A549 (cell line): ENCODE results near the gene PRKCD. TPM values are rescaled to one million over a fixed set of nuclear protein-coding genes. Genes with fewer than 3 reads are reported as not detected.

Source experiments
- ATAC-seq, 2 experiments: fragments of 200-7000 bp in 1 of 2; fragments of >200 bp in 1 of 2; cut with Nextera tagmentation in 1 of 2; cut with Tn5 transposase in 1 of 2; 3 replicates each; pipeline versions ENCODE4 v1.8.0 to v1.9.1; 2018 to 2020; ENCODE audit warnings: mild to moderate bottlenecking in 1 of 2, moderate library complexity in 1 of 2
- CTCF ChIA-PET: fragments of 300-600 bp; sonication (Branson Sonifier 250); formaldehyde crosslinking; extraction: SDS; loops from one replicate; lab custom pipeline; 2021; ENCODE audit warnings: antibody characterized with exemption, inconsistent platforms; lab: Yijun Ruan, JAX
- POLR2A ChIA-PET: fragments of 350-600 bp; formaldehyde crosslinking; extraction: SDS; loops from one replicate; lab custom pipeline; 2021; ENCODE audit warnings: antibody characterized with exemption, inconsistent platforms; lab: Yijun Ruan, JAX
- DNase-seq, 2 experiments: peaks; one replicate each; pipeline versions ENCODE4 v3.0.0 to v3.0.0-alpha.2; 2011 to 2016; ENCODE audit warnings: low read depth in 1 of 2, low spot score in 1 of 2
- FAIRE-seq: peaks from 2 replicates; lab custom pipeline; 2011; peaks lifted over from hg19 to GRCh38; lab: Jason Lieb, UNC
- H3K27ac ChIP-seq, 2 experiments: fragments of >200 bp; sonication (Bioruptor Twin); formaldehyde crosslinking; 3 replicates each; pipeline ENCODE4 v1.5.1; 2016 to 2017
- H3K4me1 ChIP-seq: fragments of >200 bp; sonication (Bioruptor Twin); formaldehyde crosslinking; 3 replicates; pipeline ENCODE4 v1.6.1; 2016
- H3K4me2 ChIP-seq: fragments of >200 bp; sonication (Bioruptor Twin); formaldehyde crosslinking; 3 replicates; pipeline ENCODE4 v1.6.1; 2016
- H3K4me3 ChIP-seq: fragments of >200 bp; sonication (Bioruptor Twin); formaldehyde crosslinking; 3 replicates; pipeline ENCODE4 v1.5.1; 2016
- H3K9me3 ChIP-seq: fragments of >200 bp; sonication (Bioruptor Twin); formaldehyde crosslinking; 3 replicates; pipeline ENCODE4 v1.6.1; 2016
- CEBPB ChIP-seq, 2 experiments: fragments of >200 bp in 1 of 2; sonication (Bioruptor Twin) in 1 of 2; formaldehyde crosslinking in 1 of 2; IDR thresholded peaks; 2 replicates each; pipeline ENCODE4 v1.6.1; 2012 to 2016
- CHD4 ChIP-seq: fragments of 200-600 bp; sonication (generic); IDR thresholded peaks from 2 replicates; pipeline ENCODE4 v1.6.1; 2016; ENCODE audit warnings: antibody characterized with exemption, mild to moderate bottlenecking, borderline replicate concordance
- EHMT2 ChIP-seq: fragments of 200-600 bp; sonication (generic); IDR thresholded peaks from 2 replicates; pipeline ENCODE4 v1.6.1; 2016; ENCODE audit warnings: antibody characterized with exemption, low read depth, mild to moderate bottlenecking, moderate library complexity
- GATA3 ChIP-seq: IDR thresholded peaks from 2 replicates; pipeline ENCODE4 v1.6.1; 2012; ENCODE audit warnings: borderline replicate concordance
- HDAC2 ChIP-seq: fragments of 200-600 bp; sonication (generic); IDR thresholded peaks from 2 replicates; pipeline ENCODE4 v1.6.1; 2016
- HEYL ChIP-seq: fragments of 250-450 bp; sonication (Bioruptor Pico); IDR thresholded peaks from 2 replicates; pipeline ENCODE4 v1.8.0; 2021; ENCODE audit warnings: mild to moderate bottlenecking, moderate library complexity
- HMGXB4 ChIP-seq: fragments of 250-450 bp; sonication (Bioruptor Pico); IDR thresholded peaks from 2 replicates; pipeline ENCODE4 v1.5.0; 2021; ENCODE audit warnings: mild to moderate bottlenecking, moderate library complexity, borderline replicate concordance
- HOXB13 ChIP-seq: fragments of 250-450 bp; sonication (Bioruptor Pico); IDR thresholded peaks from 2 replicates; pipeline ENCODE4 v1.5.0; 2020; ENCODE audit warnings: low read depth, mild to moderate bottlenecking, moderate library complexity
- HOXB5 ChIP-seq: fragments of 250-450 bp; sonication (Bioruptor Pico); IDR thresholded peaks from 2 replicates; pipeline ENCODE4 v1.5.0; 2020; ENCODE audit warnings: mild to moderate bottlenecking, moderate library complexity
- JUN ChIP-seq, 2 experiments: fragments of >200 bp; sonication (Bioruptor Twin); formaldehyde crosslinking; IDR thresholded peaks; 2 replicates in 1 of 2; 3 replicates in 1 of 2; pipeline ENCODE4 v1.6.1; 2016 to 2017
- JUNB ChIP-seq: fragments of >200 bp; sonication (Bioruptor Twin); formaldehyde crosslinking; IDR thresholded peaks from 2 replicates; pipeline ENCODE4 v1.6.1; 2016
- MAX ChIP-seq: IDR thresholded peaks from 2 replicates; pipeline ENCODE4 v1.6.1; 2012
- NFE2L2 ChIP-seq: fragments of 150-350 bp; conservative IDR thresholded peaks from 2 replicates; pipeline ENCODE4 v1.6.1; 2014; ENCODE audit warnings: low read length
- NPAS2 ChIP-seq: fragments of 250-450 bp; sonication (Bioruptor Pico); IDR thresholded peaks from 2 replicates; pipeline ENCODE4 v1.8.0; 2022; ENCODE audit warnings: mild to moderate bottlenecking, moderate library complexity, borderline replicate concordance
- POLR2AphosphoS2 ChIP-seq: conservative IDR thresholded peaks from 2 replicates; pipeline ENCODE4 v1.6.1; 2012; ENCODE audit warnings: low read length, improper control_type of control experiment, inconsistent platforms
- RCOR1 ChIP-seq: fragments of 150-350 bp; IDR thresholded peaks from 2 replicates; pipeline ENCODE4 v1.6.1; 2014; ENCODE audit warnings: antibody characterized with exemption, low read length, low read depth
- RNF2 ChIP-seq: fragments of 200-600 bp; sonication (generic); IDR thresholded peaks from 2 replicates; pipeline ENCODE4 v1.6.1; 2016; ENCODE audit warnings: low read depth, mild to moderate bottlenecking, antibody characterized with exemption, moderate library complexity, borderline replicate concordance
- ZSCAN20 ChIP-seq: fragments of 250-450 bp; sonication (Bioruptor Pico); IDR thresholded peaks from 2 replicates; pipeline ENCODE4 v1.8.0; 2022; ENCODE audit warnings: mild to moderate bottlenecking, moderate library complexity
- WGBS: methylation state at CpG from one replicate; pipeline ENCODE4 v1.1.6; 2017; ENCODE audit errors: missing lambda C conversion rate; 5-methylcytosine and 5-hydroxymethylcytosine counted together
- polyA plus RNA-seq, 4 experiments: library from polyadenylated mRNA; depleted of rRNA in 3 of 4; stranded (reverse); fragments of >200 nt; fragmentation: RNase III in 1 of 4; extraction: RNeasy Plus Mini Kit Qiagen cat#74134 plus additional on column Dnase treatment in 1 of 4; gene quantifications; 2 replicates in 3 of 4; 3 replicates in 1 of 4; pipeline ENCODE4 v1.2.3, GENCODE V29; 2011 to 2017
- TF ChIP-seq, protein P1 (sequence below): fragments of >200 bp; sonication (Bioruptor Twin); formaldehyde crosslinking; IDR thresholded peaks from 2 replicates; pipeline ENCODE4 v1.6.1; 2016
- TF ChIP-seq, protein P2 (sequence below): fragments of >200 bp; sonication (Bioruptor Twin); formaldehyde crosslinking; IDR thresholded peaks from 3 replicates; pipeline ENCODE4 v1.6.1; 2016
- TF ChIP-seq, protein P3 (sequence below): fragments of 150-350 bp; IDR thresholded peaks from 2 replicates; pipeline ENCODE4 v1.6.1; 2014; ENCODE audit warnings: low read depth, mild to moderate bottlenecking, low read length
- TF ChIP-seq, protein P4 (sequence below): IDR thresholded peaks from 2 replicates; pipeline ENCODE4 v1.6.1; 2012

PRKCD gene
- polyA plus RNA-seq, 2 of the 4 experiments (the other 2 are of a cell fraction), result 10.1 to 18.3 TPM

DNA sequence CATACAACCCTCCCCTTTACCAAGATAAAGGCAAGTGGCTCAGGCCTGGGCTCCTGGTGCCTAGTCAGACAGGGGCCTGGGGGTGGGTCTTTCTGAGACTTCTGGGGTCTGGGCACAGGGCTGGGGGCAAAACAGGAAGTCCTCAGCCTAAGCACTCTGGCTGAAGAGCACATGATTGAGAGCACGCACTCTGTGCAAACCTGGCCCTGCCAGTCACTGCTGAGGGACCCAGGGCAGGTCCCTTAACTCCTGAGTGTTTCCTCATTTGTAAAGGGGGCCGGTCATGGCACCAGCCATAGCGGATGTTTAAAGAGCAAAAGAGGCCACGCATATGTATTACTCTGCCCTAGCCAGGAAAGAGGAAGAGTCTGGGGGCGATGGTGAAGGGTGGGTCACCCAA lies 78.8 kb downstream of the PRKCD start:
- H3K9me3 ChIP-seq, result no peaks in the 10 kb centered on the region
- CTCF ChIA-PET, result interaction anchor here (1.4 to 4.5 kb wide), 2 partner anchors 19 kb away, joined by 3 to 12 read pairs; no protein-coding TSS in a partner anchor
- peak overlapping the region; percentile 74 for H3K4me2 ChIP-seq
- H3K27ac ChIP-seq, result peak overlapping the region; percentile 100
- FAIRE-seq (no peak), DNase-seq (no peak), ATAC-seq (no peak)
- H3K4me1 ChIP-seq, result peaks cover 97% of the 10 kb centered on the region
- WGBS, result 48% methylated on average over 5 of the region's 5 CpGs
- H3K4me3 ChIP-seq, result no peak overlapping the region
- TF ChIP-seq CEBPB (IDR thresholded peaks at IDR 0.05), result no peak
- 0 out of 2 replicates have a peak, but pooled peaks have one; percentile 21 for TF ChIP-seq POLR2AphosphoS2
- TF ChIP-seq, protein P1, sequence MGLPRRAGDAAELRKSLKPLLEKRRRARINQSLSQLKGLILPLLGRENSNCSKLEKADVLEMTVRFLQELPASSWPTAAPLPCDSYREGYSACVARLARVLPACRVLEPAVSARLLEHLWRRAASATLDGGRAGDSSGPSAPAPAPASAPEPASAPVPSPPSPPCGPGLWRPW, result no peak
- TF ChIP-seq JUN (IDR thresholded peaks at IDR 0.05), result peak in 1 of 2 experiments; percentile 8; a peak in 1 of 5 replicates
- TF ChIP-seq ZSCAN20 (CRISPR knock-in tag), result no peak
- TF ChIP-seq RNF2, result no peak
- no peak for TF ChIP-seq NPAS2 (CRISPR knock-in tag)
- TF ChIP-seq MAX, result no peak
- TF ChIP-seq HDAC2, result no peak
- POLR2A ChIA-PET, result no interaction called here

GRCh38 chr3:53240989-53241972 lies 80.3 kb downstream of the PRKCD start:
- DNase-seq (no peak), ATAC-seq (no peak)
- Histone ChIP-seq H3K4me1 (peaks cover 97% of the 10 kb centered on the region), H3K9me3 (no peaks in the 10 kb centered on the region), H3K27ac (peak overlapping the region; percentile 100)
- POLR2A ChIA-PET, result interaction anchor here (0.6 to 0.9 kb wide), 2 partner anchors 11 to 15 kb away, joined by 3 read pairs; partner anchors contain the start of gene TKT
- TF ChIP-seq NFE2L2 (no peak), HMGXB4 (CRISPR knock-in tag) (no peak), HEYL (CRISPR knock-in tag) (no peak), GATA3 (no peak), CHD4 (no peak), HOXB5 (CRISPR knock-in tag) (no peak), EHMT2 (no peak), RCOR1 (no peak), JUNB (no peak), HOXB13 (CRISPR knock-in tag) (no peak), MAX (no peak), HDAC2 (no peak)
- TF ChIP-seq, protein P2, sequence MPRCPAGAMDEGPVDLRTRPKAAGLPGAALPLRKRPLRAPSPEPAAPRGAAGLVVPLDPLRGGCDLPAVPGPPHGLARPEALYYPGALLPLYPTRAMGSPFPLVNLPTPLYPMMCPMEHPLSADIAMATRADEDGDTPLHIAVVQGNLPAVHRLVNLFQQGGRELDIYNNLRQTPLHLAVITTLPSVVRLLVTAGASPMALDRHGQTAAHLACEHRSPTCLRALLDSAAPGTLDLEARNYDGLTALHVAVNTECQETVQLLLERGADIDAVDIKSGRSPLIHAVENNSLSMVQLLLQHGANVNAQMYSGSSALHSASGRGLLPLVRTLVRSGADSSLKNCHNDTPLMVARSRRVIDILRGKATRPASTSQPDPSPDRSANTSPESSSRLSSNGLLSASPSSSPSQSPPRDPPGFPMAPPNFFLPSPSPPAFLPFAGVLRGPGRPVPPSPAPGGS, result no peak
- TF ChIP-seq, protein P3, sequence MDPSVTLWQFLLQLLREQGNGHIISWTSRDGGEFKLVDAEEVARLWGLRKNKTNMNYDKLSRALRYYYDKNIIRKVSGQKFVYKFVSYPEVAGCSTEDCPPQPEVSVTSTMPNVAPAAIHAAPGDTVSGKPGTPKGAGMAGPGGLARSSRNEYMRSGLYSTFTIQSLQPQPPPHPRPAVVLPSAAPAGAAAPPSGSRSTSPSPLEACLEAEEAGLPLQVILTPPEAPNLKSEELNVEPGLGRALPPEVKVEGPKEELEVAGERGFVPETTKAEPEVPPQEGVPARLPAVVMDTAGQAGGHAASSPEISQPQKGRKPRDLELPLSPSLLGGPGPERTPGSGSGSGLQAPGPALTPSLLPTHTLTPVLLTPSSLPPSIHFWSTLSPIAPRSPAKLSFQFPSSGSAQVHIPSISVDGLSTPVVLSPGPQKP, result no peak
- TF ChIP-seq, protein P4, sequence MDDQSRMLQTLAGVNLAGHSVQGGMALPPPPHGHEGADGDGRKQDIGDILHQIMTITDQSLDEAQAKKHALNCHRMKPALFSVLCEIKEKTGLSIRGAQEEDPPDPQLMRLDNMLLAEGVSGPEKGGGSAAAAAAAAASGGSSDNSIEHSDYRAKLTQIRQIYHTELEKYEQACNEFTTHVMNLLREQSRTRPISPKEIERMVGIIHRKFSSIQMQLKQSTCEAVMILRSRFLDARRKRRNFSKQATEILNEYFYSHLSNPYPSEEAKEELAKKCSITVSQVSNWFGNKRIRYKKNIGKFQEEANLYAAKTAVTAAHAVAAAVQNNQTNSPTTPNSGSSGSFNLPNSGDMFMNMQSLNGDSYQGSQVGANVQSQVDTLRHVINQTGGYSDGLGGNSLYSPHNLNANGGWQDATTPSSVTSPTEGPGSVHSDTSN, result no peak
- TF ChIP-seq, all 56 proteins: peak for 0
- FAIRE-seq, result no peak
- Histone ChIP-seq H3K4me3 (peak overlapping the region; percentile 100), H3K4me2 (peak overlapping the region; percentile 74)
- CTCF ChIA-PET, result interaction anchor here (0.5 to 4.5 kb wide), 6 partner anchors 9 to 469 kb away, joined by 3 to 12 read pairs (median 4); no protein-coding TSS in a partner anchor
- WGBS, result 42% methylated on average over 9 of the region's 28 CpGs
